ENCODE results near the gene GRK5. TPM values are rescaled to one million over a fixed set of nuclear protein-coding genes. Genes with fewer than 3 reads are reported as not detected.

The GRK5 gene
- total and polyA plus RNA-seq, 9 of the 15 experiments (the other 6 are each of a cell fraction or from before 2014, with no cell fraction given): 0.46 to 0.83 (median 0.67) TPM; not detected in 2

DNA sequence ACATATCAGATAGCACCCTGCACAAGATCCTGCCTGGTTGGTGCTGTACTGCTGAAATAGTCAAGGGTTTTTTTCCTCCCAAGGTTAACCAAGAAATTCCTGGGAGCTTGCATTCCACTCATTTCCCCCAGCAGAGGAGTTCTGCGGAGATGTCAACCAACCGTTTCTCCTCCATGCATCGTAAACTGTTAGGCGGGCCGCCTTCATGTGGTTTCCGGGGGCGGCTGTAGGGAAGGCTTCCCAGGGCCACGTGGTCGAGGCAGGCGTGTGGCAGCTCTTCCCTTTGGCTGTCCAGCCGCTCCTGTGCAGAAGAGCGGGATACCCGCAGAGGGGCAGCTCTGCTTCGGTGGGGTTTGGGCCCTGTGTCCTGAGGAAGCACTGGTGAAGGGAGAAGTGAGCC is 221.4 kb downstream of the GRK5 start:
- Histone ChIP-seq H4K20me1 (replicated peaks; ENCODE audit: control insufficient read depth, insufficient read depth, low read length) (no peaks in the 10 kb centered on the region), H3K27ac (ENCODE audit: extremely low read depth, low read depth, low read length) (no peak overlapping the region), H3K9me1 (ENCODE audit: control insufficient read depth, insufficient read depth, low read length) (no peaks in the 10 kb centered on the region), H3K9ac (ENCODE audit: insufficient read depth in 1 of 2, low read depth in 2 of 2, low read length in 2 of 2) (no peak overlapping the region), H3K4me1 (replicated peaks in 1 of 2; ENCODE audit: control insufficient read depth in 2 of 2, insufficient read depth in 2 of 2, low read length in 2 of 2) (peaks cover 6 to 15% of the 10 kb centered on the region in 2 experiments; a peak in 3 of 5 replicates), H3K79me2 (ENCODE audit: control insufficient read depth, insufficient read depth, low read length) (no peaks in the 10 kb centered on the region), H3K4me3 (no peak overlapping the region), H3K4me2 (ENCODE audit: insufficient read depth, low read length) (no peak overlapping the region), H3K36me3 (ENCODE audit: control insufficient read depth, insufficient read depth, low read length) (no peaks in the 10 kb centered on the region), H3K9me3 (replicated peaks; ENCODE audit: control insufficient read depth, insufficient read depth, low read depth, low read length) (no peaks in the 10 kb centered on the region), H2AFZ (ENCODE audit: low read depth, low read length) (no peak overlapping the region), H3K27me3 (ENCODE audit: control insufficient read depth in 2 of 2, insufficient read depth in 2 of 2, low read length in 2 of 2) (peaks cover 0 to 2% of the 10 kb centered on the region in 2 experiments; a peak in 1 of 5 replicates)
- WGBS (ENCODE audit: insufficient coverage, low coverage, missing lambda C conversion rate): 20% methylated on average over 7 of the region's 14 CpGs
- TF ChIP-seq TCF7L2 (IDR thresholded peaks at IDR 0.05; ENCODE audit: low read depth, low read length) (no peak), EGR1 (conservative IDR thresholded peaks at IDR 0.05) (0 out of 2 replicates have a peak, but pooled peaks have one; percentile 29), ZNF184 (CRISPR knock-in tag; IDR thresholded peaks at IDR 0.05) (no peak)
- TF ChIP-seq, protein P1, sequence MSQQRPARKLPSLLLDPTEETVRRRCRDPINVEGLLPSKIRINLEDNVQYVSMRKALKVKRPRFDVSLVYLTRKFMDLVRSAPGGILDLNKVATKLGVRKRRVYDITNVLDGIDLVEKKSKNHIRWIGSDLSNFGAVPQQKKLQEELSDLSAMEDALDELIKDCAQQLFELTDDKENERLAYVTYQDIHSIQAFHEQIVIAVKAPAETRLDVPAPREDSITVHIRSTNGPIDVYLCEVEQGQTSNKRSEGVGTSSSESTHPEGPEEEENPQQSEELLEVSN (IDR thresholded peaks at IDR 0.05; ENCODE audit: borderline replicate concordance in 1 of 2, extremely low read depth in 1 of 2, insufficient read depth in 1 of 2, insufficient read length in 1 of 2, low read depth in 1 of 2, low read length in 1 of 2, poor library complexity in 1 of 2, severe bottlenecking in 1 of 2): peak in 1 of 2 experiments; percentile 37
- TF ChIP-seq, protein P2, sequence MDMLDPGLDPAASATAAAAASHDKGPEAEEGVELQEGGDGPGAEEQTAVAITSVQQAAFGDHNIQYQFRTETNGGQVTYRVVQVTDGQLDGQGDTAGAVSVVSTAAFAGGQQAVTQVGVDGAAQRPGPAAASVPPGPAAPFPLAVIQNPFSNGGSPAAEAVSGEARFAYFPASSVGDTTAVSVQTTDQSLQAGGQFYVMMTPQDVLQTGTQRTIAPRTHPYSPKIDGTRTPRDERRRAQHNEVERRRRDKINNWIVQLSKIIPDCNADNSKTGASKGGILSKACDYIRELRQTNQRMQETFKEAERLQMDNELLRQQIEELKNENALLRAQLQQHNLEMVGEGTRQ (CRISPR knock-in tag; IDR thresholded peaks at IDR 0.05): 0 out of 2 replicates have a peak, but pooled peaks have one; percentile 20
- CTCF ChIA-PET (ENCODE audit: low intra/inter-chr PET ratio): no interaction called here
- no peak for FAIRE-seq
- no TSS peak for BruUV-seq (replicated peaks)
- no peak for ATAC-seq
- intact Hi-C loops (cut with micrococcal nuclease) (no loop called here), in situ Hi-C loops (cut with MboI) (no loop called here)
- POLR2A ChIA-PET: no interaction called here
- peak in 3 of 4 experiments; percentile 11 to 25 (median 16) for DNase-seq (ENCODE audit: extremely low read depth in 1 of 4, low spot score in 3 of 4)

Data from K562 (cell line).